HL-60 (cell line): ENCODE data around the gene PLIN3.
"Not testable (repeated sequence)": the region's sequence is repeated elsewhere in the genome, so short reads cannot be mapped to it uniquely, and the experiment has no call there.

Experiments used
- CTCF ChIP-seq: IDR thresholded peaks from one replicate; pipeline ENCODE4 v1.5.1; 2011; ENCODE audit warnings: low read length, control low read depth, inconsistent platforms; ENCODE audit not compliant: insufficient read depth
- POLR2AphosphoS5 ChIP-seq: IDR thresholded peaks from 2 replicates; pipeline ENCODE4 v1.6.1; 2012; ENCODE audit warnings: low read depth
- SPI1 ChIP-seq: IDR thresholded peaks from 2 replicates; pipeline ENCODE4 v1.6.1; 2012; ENCODE audit warnings: low read depth, mild to moderate bottlenecking, borderline replicate concordance

GRCh38 chr19:4805140-4805539, 62.3 kb downstream of the PLIN3 start:
- TF ChIP-seq CTCF, POLR2AphosphoS5, SPI1: not testable (repeated sequence)
